Sciatic nerve (tissue), 2 donors: ENCODE data around the gene SNX32. TPM values are rescaled to one million over a fixed set of nuclear protein-coding genes. Genes with fewer than 3 reads are reported as not detected.
A peak's percentile ranks its signal among the peaks of the same experiment; 100 is the strongest.
"Not testable (repeated sequence)": the region's sequence is repeated elsewhere in the genome, so short reads cannot be mapped to it uniquely, and the experiment has no call there.

ENCODE experiments used
- ATAC-seq: fragments of 200-7000 bp; cut with Tn5 transposase; one replicate; pipeline ENCODE4 v1.9.1; 2020; ENCODE audit warnings: mild to moderate bottlenecking, moderate library complexity
- DNase-seq: peaks from one replicate; pipeline ENCODE4 v3.0.0-alpha.2; 2020; ENCODE audit warnings: low spot score
- intact Hi-C: fragments of 100-400 bp; cut with DNase I; formaldehyde crosslinking; loops from one replicate; pipeline ENCODE4 v1.14.2; 2022
- total RNA-seq: library from RNA; stranded (reverse); fragmentation: NEBNext Ultra II Directional; extraction: Animal tissue kit (Norgen Biotek cat#: 25700); gene quantifications from one replicate; pipeline ENCODE4 v1.2.1, GENCODE V29; 2021
- donor health status: DM: no; HTN: no; CAD: no.
- donor health status: DM: no; HTN: no; CAD: no.

The SNX32 gene
- total RNA-seq, 1 donor from 2014 or later = 2.6 TPM

DNA sequence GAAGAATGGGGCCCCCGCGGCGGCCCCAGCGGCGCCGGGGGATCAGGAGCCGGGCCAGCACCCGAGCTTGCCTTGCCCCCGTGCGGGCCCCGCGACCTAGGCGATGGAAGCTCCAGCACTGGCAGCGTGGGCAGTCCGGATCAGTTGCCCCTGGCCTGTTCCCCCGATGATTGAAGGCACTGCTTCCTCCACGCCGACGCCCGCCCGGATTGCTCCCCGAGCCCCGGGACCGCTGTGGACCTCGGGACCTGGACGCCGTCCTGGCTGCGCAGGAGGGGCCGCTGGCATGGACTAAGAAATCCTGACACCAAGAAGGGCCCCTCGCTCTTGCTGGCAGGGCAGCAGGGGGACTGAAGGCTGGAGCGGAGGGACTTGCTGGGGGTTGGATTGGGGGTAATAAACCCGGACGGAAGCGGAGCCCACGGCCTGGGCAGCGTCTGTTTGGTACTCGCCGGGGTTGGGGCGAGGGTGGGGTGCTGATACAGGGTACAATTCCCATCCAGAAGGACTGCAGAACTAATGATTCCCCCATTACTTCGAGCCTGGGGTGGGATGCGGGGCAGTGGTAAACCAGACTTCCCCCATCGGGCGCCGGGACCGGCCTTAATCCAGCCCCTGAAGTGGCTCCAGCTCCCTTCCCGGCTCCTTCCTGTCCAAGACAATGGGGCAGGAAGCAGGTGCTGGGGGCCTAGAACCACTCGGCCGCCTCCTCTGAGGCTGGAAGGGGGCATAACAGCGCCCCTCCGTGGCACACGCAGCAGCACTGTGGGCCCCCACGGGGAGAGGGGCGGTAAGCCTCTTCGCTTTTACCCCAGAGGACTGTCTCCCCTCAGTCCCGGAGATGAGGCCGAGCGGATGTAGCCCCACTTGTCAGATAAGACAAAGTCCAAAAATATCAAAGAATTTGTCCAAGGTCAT, 57.7 kb downstream of the SNX32 start:
- DNase-seq = no peak
- intact Hi-C loops = no loop called here
- no peak for ATAC-seq

DNA sequence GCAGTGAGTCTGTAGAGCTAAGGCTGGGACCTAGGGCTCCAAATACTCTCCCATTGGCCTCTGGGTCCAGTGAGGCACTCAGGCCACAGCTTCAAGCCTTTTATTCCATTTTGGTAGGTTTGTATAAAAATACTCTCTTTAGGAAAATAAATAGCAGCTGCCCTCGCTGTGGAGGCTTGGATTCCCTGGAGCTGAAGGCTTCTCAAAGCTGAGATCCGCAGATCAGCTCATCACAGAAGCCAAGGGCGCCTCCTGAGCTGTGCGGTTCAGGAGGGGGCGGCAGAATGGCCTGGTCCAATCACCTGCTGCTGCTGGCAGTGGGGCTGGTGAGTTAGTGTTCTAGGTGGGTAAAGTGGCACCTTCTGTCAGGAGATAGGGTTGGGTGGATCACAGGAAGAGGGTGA, 58.4 kb downstream of the SNX32 start:
- intact Hi-C loops, DNase-seq, ATAC-seq: not testable (repeated sequence)

DNA sequence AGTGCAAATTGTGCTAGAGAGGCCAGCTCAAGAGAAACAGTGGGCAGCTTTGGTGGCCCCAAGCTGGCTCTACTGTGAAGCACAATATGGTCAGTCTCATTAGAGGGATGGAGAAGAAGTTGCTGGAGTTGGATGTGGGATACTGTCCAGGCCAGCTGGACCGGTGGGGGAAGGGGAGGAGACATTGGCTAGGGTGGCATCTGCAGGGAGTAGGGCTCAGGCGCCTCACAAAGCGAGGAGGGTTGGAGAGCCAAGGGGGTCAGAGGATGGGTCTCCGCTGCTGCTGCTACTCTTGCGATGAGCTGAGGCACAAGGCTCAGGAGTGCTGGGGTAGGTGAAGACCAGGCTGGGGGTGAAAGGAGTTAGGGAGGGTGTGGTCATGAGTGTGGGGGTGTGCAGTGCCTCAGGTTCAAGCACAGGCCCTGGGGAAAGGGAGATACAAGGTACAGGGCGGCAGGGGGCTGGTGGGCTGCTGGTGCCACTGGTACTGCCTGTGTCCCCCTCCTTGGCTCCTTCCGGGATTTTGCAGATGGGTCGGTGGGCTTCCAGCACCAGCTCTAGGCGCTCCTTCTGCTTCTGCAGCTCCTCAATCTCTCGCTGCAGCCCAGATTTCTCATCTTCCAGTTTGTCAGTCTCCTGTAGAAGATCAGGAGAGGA, 59.0 kb downstream of the SNX32 start:
- ATAC-seq = no peak
- DNase-seq = no peak
- intact Hi-C loops = no loop called here

DNA sequence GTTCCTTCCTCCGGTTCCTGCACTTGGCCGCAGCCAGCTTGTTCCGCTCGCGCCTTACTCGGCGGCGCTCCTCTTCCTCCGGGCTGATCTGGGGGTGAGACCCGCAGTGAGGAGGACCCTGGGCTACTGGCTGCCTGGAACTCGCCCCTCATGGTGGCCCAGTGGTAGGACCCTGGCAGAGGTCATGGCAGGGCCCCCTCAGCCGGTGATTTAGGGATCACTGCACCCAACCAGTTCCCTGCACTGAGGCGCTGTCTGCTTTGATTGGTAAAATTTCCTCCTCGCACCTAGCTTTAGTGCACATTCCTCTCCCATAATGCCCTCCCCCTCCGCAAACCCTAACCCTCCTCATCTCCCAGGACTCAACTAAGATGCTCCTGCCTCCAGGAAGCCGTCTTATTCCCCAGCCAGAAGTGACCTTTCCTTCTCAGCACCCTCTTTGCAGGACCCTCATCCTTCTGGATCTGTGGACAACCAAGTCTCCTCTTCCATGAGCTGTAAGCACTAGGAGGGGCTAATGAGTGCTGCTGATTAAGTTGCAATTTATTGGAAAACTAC, 60.4 kb downstream of the SNX32 start:
- ATAC-seq = no peak

DNA sequence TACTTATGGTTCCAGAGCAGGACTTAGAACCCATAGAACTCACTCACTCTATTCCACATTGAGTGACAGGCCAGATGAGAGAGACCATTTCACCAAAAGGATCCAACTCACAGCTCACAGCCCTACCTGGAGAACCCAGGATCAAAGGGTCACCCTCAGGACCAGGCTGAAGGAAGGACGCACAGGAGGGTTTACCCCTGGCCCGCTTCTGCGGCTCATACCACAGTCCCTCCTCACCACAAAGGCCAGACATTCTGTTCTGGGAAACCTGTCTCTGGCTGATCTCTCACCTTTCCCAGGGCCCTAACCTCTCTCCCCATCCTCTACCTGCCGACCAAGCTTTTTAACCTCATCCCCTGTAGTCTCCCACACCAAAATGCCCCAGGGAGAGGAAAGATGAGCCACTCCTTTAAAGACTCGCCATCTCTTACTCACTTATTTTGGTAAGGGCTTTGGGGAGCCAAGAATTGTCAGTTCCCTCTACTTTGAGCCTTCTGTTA, 61.8 kb downstream of the SNX32 start:
- ATAC-seq (no peak), DNase-seq (no peak)
- intact Hi-C loops = no loop called here

More for the DNA sequence above, 60.4 kb downstream of the SNX32 start:
- no peak for DNase-seq
- intact Hi-C loops = no loop called here

DNA sequence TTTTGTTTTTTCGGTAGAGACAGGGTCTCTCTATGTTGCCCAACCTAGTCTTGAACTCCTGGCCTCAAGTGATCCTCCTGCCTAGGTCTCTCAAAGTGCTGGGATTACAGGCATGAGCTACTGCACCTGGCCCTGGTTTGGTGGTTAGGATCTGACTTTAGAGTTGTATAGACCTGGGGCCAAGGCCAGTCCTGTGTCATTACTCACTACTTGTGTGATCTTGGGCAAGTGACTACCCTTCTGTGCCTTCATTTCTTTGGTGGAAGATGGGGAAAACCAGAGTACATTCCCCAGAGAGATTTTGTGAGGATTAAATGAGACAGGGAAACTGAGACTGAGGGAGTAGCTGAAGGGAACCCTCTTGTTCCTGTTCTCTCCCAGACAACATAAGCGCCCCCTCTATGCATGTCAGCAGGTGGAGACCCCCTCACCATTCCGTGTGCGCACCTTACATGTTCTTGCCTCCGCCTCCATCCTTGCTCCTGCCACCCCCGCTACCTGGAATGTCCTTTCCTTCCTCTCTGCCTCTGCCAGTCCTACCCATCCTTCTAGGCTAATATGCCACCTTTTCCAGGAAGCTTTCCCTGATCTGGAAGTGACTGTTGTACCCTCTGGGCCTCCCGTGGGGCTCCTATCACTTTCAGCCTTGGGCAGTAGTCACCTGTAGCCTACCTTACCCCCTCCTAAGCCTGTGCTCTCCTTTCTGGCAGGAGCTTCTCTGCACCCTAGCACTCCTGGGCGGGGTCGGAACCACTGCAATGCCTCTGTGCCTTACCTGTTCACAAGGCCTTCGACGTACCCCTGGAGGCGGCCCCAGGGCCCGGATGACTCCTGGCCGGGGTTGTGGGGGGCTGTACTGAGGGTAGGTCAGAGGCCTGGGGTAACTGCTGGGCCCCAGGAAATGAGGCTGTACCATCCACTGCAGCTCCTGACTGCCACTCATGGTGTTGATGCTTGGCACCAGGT, 62.6 kb downstream of the SNX32 start:
- DNase-seq (no peak), ATAC-seq (no peak)
- intact Hi-C loops = no loop called here

DNA sequence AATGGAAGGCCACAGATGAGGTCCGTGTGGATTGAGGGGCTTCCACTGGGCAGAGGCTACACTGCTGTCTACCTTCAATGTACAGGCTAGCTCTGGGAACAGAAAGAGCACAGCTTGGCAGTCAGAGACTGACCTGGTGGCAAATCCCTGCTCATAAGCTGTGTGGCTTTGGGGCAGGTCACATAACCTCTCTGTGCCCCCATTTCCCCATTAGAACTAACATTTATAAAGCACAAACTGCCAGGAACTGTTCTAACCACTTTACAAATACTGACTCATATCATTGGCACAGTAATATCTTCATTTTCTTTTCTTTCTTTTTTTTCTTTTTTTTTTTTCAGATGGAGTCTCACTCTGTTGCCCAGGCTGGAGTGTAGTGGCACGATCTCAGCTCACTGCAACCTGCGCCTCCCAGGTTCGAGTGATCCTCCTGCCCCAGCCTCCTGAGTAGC, 63.3 kb downstream of the SNX32 start:
- intact Hi-C loops = no loop called here
- ATAC-seq = no peak
- no peak for DNase-seq

DNA sequence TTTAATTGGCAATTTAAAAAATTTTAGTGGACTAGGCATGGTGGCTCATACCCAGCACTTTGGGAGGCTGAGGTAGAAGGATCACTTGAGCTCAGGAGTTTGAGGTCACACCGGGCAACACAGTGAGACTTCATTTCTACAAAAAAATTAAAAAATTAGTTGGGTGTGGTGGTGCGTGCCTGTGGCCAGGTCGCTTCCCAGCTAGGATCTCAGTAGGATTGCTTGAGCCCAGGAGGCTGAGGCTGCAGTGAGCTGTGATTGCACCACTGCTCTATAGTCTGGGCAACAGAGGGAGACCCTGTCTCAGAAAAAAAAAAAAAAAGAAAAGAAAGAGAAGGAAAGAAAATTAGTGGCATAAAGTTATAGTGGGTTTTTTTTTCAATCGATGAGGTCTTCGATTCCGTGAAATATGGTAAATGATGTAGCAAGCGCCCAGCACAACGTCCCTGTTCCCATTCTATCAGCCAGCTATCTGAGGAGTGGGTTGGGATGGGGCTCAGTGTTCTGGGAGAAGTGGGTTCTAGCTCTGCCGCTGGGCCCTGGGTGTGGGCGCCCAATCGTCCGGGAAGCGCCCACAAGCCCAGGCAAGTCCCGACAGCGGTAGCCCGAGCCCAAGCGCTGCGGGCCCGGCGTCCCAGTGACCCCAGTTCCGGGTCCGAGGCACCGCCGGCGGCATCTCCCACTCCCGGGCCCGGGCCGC, 65.0 kb downstream of the SNX32 start:
- intact Hi-C loops = no loop called here
- DNase-seq (no peak), ATAC-seq (no peak)

DNA sequence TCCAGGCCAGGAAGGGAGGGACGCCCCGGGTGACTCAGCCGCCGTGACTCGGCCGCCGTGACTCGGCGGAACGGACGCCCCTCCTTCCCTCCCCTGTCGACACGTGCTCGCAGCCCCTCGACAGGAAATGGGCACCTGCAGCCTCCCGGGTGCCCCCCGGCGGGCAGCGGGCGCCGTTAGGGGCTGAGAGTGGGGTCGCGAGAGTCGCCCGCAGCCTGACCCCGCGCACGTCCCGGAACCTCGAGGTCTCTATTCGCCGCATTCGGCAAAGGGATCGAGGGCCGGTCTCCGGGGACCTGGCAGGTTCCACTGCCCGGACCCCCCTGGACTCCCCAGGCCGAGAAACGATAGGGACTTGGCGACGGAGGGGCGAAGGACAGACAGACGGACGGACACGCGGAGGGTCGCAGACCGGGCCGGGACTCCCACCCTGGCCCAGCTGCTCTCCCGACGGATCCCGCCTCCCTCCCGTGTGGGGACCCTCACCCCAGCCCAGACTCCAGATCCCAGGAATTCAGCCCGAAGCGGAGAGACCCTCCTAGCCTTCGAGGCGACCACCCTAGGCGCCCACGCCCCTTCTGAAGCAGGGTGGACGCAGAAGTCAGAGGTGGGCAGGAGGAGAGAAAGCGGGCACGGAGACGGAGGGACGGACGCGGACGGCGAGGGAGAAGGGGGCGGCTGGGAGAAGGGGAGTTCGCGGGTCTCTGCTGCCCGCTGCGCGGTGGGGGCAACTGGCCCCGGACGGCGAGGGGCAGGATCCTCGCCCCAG, 65.8 kb downstream of the SNX32 start:
- intact Hi-C loops = no loop called here
- no peak for DNase-seq
- ATAC-seq = peak; percentile 30

DNA sequence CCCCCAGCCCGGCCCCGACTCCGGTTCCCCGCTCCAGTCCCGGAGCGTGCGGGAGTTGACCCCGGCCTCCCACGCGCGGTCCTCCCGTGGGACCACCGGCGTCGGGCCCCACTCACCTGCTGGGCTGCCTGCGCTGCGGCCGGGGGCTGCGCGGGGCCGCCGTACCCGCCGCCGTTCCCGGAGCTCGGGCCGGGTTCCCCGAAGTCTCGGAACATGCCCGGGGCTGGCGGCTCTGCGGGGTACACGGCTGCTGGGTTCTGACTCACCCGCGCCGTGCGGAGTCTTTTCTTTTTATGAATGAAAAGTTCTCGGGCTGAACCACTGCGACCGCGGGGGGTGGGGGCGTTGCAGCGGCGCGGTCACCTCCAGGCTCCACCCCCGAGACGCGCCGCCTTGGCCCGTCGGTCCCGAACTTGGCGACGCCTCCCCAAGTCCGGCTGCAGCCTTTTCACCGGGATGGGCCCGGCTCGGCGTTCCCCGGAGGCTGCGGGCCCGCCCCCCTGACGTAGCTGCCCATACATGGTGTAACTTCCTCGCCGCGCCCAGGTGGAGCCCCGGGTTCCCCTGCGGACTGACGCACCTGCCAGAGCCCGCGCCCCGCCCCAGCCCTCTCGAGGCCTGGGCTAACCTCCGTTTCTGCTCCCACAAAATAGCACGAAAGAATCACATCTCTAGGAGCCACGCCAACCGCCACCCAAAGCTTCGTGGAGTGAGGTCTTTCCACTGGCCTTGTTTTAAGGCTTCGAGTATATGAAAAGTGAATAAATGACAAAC, 66.5 kb downstream of the SNX32 start, which contains the start of gene FOSL1:
Gene FOSL1 (minus strand): TSS at position 264 of the 774 bp plus-strand sequence. CDS start 49 bp downstream, at position 215.
- intact Hi-C loops = no loop called here
- ATAC-seq (peak; percentile 88), DNase-seq (peak; percentile 86)

DNA sequence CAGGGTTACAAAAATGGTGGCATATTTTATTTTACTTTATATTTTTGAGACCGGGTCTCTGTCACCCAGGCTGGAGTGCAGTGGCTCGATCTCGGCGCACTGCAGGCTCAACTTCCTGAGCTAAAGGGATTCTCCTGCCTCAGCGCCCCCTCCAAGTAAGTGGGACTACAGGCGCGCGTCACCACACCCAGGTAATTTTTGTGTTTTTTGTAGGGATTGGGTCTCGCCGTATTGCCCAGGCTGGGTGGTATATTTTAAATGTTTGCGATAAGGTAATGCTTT, 67.1 kb downstream of the SNX32 start:
- ATAC-seq = no peak
- intact Hi-C loops = no loop called here
- DNase-seq = no peak

DNA sequence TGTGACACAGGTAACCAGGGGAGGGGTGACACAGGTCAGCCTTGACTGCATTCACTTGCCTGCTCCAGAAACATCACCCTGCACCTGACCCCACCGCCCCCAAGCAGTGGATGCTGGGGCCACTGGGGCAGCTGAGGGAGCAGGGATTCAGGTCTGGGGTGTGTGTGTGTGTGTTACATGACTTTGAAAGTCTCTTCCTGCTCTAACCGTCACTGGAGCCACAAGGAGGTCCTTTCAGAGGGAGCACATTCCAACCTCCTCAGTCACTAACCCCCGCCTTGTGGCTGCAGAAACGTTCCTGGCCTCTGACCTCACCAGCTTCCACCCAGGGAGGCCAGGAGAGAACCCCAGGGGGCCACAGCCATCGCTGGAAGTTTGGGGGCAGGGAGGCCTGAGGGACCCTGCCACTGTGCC, 69.3 kb downstream of the SNX32 start:
- intact Hi-C loops = no loop called here
- no peak for ATAC-seq

More for the DNA sequence above, 69.3 kb downstream of the SNX32 start:
- no peak for DNase-seq

Other genes with a start within 250 kb of the SNX32 start
- 1.5 TPM for gene KCNK7, start 238.2 kb upstream of the SNX32 start, total RNA-seq
- 132 TPM for gene MAP3K11, start 219.7 kb upstream of the SNX32 start, total RNA-seq
- 23.9 TPM for gene PCNX3, start 218.2 kb upstream of the SNX32 start, total RNA-seq
- gene SIPA1, start 195.9 kb upstream of the SNX32 start, total RNA-seq = 86.9 TPM
- gene RELA, start 171.0 kb upstream of the SNX32 start, total RNA-seq = 95.6 TPM
- gene KAT5, start 121.7 kb upstream of the SNX32 start, total RNA-seq = 81.5 TPM
- 42.5 TPM for gene RNASEH2C, start 113.2 kb upstream of the SNX32 start, total RNA-seq
- 12.9 TPM for gene AP5B1, start 53.0 kb upstream of the SNX32 start, total RNA-seq
- not detected for gene OVOL1, start 46.9 kb upstream of the SNX32 start, total RNA-seq
- gene CFL1, start 24.2 kb downstream of the SNX32 start, total RNA-seq = 437 TPM
- 46.9 TPM for gene MUS81, start 26.5 kb downstream of the SNX32 start, total RNA-seq
- 88.4 TPM for gene EFEMP2, start 38.8 kb downstream of the SNX32 start, total RNA-seq
- 2.5 TPM for gene CTSW, start 45.9 kb downstream of the SNX32 start, total RNA-seq
- gene FIBP, start 54.5 kb downstream of the SNX32 start, total RNA-seq = 37.2 TPM
- 31.0 TPM for gene CCDC85B, start 56.7 kb downstream of the SNX32 start, total RNA-seq
- gene FOSL1, start 66.4 kb downstream of the SNX32 start, total RNA-seq = 5.6 TPM
- 42.0 TPM for gene C11orf68, start 85.1 kb downstream of the SNX32 start, total RNA-seq
- 69.8 TPM for gene DRAP1, start 85.5 kb downstream of the SNX32 start, total RNA-seq
- gene TSGA10IP, start 111.5 kb downstream of the SNX32 start, total RNA-seq = not detected
- 51.0 TPM for gene SART1, start 127.8 kb downstream of the SNX32 start, total RNA-seq
- 24.7 TPM for gene EIF1AD, start 168.2 kb downstream of the SNX32 start, total RNA-seq
- gene BANF1, start 168.5 kb downstream of the SNX32 start, total RNA-seq = 127 TPM
- gene CST6, start 178.0 kb downstream of the SNX32 start, total RNA-seq = 0.80 TPM
- not detected for gene CATSPER1, start 192.5 kb downstream of the SNX32 start, total RNA-seq
- gene GAL3ST3, start 215.2 kb downstream of the SNX32 start, total RNA-seq = not detected
- 154 TPM for gene SF3B2, start 218.4 kb downstream of the SNX32 start, total RNA-seq
- gene PACS1, start 236.3 kb downstream of the SNX32 start, total RNA-seq = 80.3 TPM